ENCODE data around the gene NLRP4. TPM values are rescaled to one million over a fixed set of nuclear protein-coding genes. Genes with fewer than 3 reads are reported as not detected.
"Not testable (repeated sequence)": the region's sequence is repeated elsewhere in the genome, so short reads cannot be mapped to it uniquely, and the experiment has no call there.

NLRP4 gene
- total RNA-seq, 1 experiment from 2014 or later, result 30.2 TPM

DNA sequence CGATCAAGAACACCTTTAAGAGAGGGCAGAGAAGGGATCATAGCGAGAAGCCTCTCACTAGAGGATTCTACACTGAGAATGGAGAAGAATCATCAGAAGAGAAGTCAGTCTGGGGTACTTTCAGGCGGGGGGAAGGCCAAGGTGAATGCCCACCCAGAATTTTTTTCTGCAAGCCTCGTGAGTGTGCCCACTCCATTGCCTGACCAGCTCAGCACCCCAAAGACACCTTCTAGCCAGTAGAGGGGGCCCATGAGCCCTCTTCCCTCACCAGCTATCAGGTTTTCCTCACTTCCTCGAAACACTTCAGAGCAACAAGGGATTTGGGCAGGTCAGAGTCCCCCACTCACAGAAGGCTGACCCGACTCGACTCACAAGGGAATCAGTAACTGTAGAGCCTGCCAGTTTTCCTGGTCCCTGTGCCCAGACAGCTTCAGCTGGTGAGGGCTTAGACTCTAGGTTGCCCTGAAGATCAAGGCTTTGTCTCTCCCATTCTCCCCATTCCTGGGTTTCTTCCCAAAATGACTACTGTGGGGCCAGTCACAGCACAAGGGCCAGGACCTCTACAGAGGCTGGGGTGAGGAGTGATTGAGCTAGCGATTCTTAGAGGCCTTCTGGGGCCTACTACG is 77.4 kb downstream of the NLRP4 start:
- Histone ChIP-seq H3K79me2 (ENCODE audit: low read length) (no peaks in the 10 kb centered on the region), H3K9ac (ENCODE audit: low read length) (no peak overlapping the region), H3K4me3 (ENCODE audit: low read length) (no peak overlapping the region), H3K9me3 (ENCODE audit: low read length) (peaks cover 8% of the 10 kb centered on the region), H4K20me1 (ENCODE audit: insufficient read depth, low read depth, low read length) (no peaks in the 10 kb centered on the region), H3K27me3 (ENCODE audit: low read length) (peaks cover 2% of the 10 kb centered on the region; the same call in 1 of the 2 replicates), H3K36me3 (ENCODE audit: insufficient read depth, low read length) (no peaks in the 10 kb centered on the region), H3K4me2 (ENCODE audit: low read depth, low read length, poor library complexity, severe bottlenecking) (no peak overlapping the region), H3K9me2 (replicated peaks; ENCODE audit: insufficient read depth, low read length) (no peaks in the 10 kb centered on the region), H3K4me1 (ENCODE audit: low read length) (peaks cover 5% of the 10 kb centered on the region), H2AFZ (ENCODE audit: low read length) (no peak overlapping the region), H3K27ac (ENCODE audit: low read length) (no peak overlapping the region)
- peak; percentile 77 for DNase-seq

DNA sequence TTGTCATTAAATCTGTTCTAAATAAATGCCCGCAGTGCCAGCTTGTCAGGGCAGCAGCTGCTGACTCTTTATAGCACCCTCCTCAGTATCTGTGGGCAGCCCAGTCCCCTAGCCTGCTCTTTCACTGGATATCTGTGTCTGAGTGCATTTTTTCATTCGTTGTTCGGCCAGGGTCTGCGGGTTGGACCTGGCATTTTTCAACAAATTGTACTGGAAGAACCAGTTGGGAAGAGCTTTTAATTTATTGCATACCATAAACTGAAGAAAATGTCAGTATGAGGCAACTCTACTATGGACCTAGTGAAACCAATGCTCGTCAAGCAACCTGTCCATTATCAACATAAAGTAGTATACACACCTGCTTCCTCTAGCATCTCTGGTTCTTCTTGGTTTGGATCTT is 87.2 kb downstream of the NLRP4 start:
- H3K4me2 ChIP-seq (ENCODE audit: low read depth, low read length, poor library complexity, severe bottlenecking), result no peak overlapping the region
- no peak for DNase-seq
- H4K20me1 ChIP-seq (ENCODE audit: insufficient read depth, low read depth, low read length), result no peaks in the 10 kb centered on the region
- no peaks in the 10 kb centered on the region for H3K79me2 ChIP-seq (ENCODE audit: low read length)
- no peak overlapping the region for H3K4me3 ChIP-seq (ENCODE audit: low read length)
- no peaks in the 10 kb centered on the region for H3K36me3 ChIP-seq (ENCODE audit: insufficient read depth, low read length)
- peaks cover 7% of the 10 kb centered on the region; the same call in 1 of the 2 replicates for H3K27me3 ChIP-seq (ENCODE audit: low read length)
- H3K9me2 ChIP-seq (replicated peaks; ENCODE audit: insufficient read depth, low read length), result no peaks in the 10 kb centered on the region
- peaks cover 17% of the 10 kb centered on the region for H3K9me3 ChIP-seq (ENCODE audit: low read length)
- H3K27ac ChIP-seq (ENCODE audit: low read length), result no peak overlapping the region
- H3K4me1 ChIP-seq (ENCODE audit: low read length), result no peaks in the 10 kb centered on the region
- H2AFZ ChIP-seq (ENCODE audit: low read length), result no peak overlapping the region
- H3K9ac ChIP-seq (ENCODE audit: low read length), result no peak overlapping the region

DNA sequence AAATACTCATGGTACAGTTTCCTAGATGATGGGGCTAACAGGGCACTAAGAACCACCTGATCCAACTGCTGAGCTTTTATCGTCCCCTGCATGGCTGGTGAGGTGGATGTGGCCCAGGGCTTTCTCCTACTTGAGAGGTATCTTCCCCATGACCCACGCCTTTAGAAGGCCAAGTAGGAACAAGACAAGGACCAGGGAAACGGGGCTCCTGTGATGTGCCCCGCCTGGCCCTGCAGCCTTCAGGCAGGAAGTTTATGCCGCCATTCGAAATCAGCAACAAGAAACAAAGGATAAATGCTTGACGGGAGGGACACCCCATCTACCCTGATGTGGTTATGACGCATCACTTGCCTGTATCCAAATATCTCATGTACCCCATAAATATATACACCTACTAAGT is 91.7 kb downstream of the NLRP4 start:
- Histone ChIP-seq H3K4me3 (ENCODE audit: low read length) (no peak overlapping the region), H3K4me1 (ENCODE audit: low read length) (no peaks in the 10 kb centered on the region), H3K27me3 (ENCODE audit: low read length) (peaks cover 2% of the 10 kb centered on the region; the same call in 1 of the 2 replicates), H3K79me2 (ENCODE audit: low read length) (no peaks in the 10 kb centered on the region), H3K36me3 (ENCODE audit: insufficient read depth, low read length) (no peaks in the 10 kb centered on the region), H3K9me3 (ENCODE audit: low read length) (peaks cover 8% of the 10 kb centered on the region), H2AFZ (ENCODE audit: low read length) (no peak overlapping the region), H4K20me1 (ENCODE audit: insufficient read depth, low read depth, low read length) (no peaks in the 10 kb centered on the region), H3K9me2 (replicated peaks; ENCODE audit: insufficient read depth, low read length) (no peaks in the 10 kb centered on the region), H3K9ac (ENCODE audit: low read length) (no peak overlapping the region), H3K27ac (ENCODE audit: low read length) (no peak overlapping the region), H3K4me2 (ENCODE audit: low read depth, low read length, poor library complexity, severe bottlenecking) (no peak overlapping the region)
- DNase-seq, result no peak

DNA sequence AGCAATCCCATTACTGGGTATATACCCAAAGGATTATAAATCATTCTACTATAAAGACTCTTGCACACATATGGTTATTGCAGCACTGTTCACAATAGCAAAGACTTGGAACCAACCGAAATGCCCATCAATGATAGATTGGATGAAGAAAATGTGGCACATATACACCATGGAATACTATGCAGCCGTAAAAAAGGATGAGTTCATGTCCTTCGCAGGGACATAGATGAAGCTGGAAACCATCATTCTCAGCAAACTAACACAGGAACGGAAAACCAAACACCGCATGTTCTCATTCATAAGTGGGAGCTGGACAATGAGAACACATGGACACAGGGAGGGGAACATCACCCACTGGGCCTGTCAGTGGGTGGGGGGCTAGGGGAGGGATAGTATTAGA is 92.9 kb downstream of the NLRP4 start:
- H3K4me3 ChIP-seq (ENCODE audit: low read length); DNase-seq; H3K9me2 ChIP-seq (replicated peaks; ENCODE audit: insufficient read depth, low read length); H3K9me3 ChIP-seq (ENCODE audit: low read length); H2AFZ ChIP-seq (ENCODE audit: low read length); H3K27ac ChIP-seq (ENCODE audit: low read length); H3K9ac ChIP-seq (ENCODE audit: low read length); H3K79me2 ChIP-seq (ENCODE audit: low read length); H3K4me1 ChIP-seq (ENCODE audit: low read length); H3K27me3 ChIP-seq (ENCODE audit: low read length); H3K36me3 ChIP-seq (ENCODE audit: insufficient read depth, low read length); H3K4me2 ChIP-seq (ENCODE audit: low read depth, low read length, poor library complexity, severe bottlenecking); H4K20me1 ChIP-seq (ENCODE audit: insufficient read depth, low read depth, low read length): not testable (repeated sequence)

DNA sequence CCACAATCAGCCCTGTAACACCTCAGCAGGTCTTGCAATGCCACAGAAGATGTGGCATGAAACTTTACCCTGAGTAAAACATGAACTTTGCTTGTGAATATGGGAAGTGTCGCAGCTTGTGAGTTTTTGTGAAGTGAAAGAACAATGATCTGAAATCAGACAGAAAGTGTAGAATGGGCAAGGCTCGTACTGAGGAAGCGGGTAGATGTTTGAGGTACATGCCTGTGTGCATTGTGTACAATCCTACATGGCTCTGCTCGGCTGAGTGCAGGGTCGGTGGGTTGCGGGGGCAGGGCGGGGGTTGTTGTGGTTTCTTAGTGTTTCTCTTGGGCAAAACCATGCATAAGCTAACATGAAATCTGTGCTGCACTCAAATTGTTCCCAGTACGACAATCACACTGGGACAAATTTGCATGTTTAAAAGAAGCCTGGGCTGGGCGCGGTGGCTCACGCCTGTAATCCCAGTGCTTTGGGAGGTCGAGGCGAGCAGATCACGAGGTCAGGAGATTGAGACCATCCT is 94.7 kb downstream of the NLRP4 start:
- Histone ChIP-seq H2AFZ (ENCODE audit: low read length) (no peak overlapping the region), H3K4me3 (ENCODE audit: low read length) (no peak overlapping the region), H4K20me1 (ENCODE audit: insufficient read depth, low read depth, low read length) (no peaks in the 10 kb centered on the region), H3K27me3 (ENCODE audit: low read length) (0 out of 2 replicates have a peak, but pooled peaks cover 2% of the 10 kb centered on the region), H3K9me2 (replicated peaks; ENCODE audit: insufficient read depth, low read length) (no peaks in the 10 kb centered on the region), H3K79me2 (ENCODE audit: low read length) (no peaks in the 10 kb centered on the region), H3K9ac (ENCODE audit: low read length) (no peak overlapping the region), H3K27ac (ENCODE audit: low read length) (no peak overlapping the region), H3K36me3 (ENCODE audit: insufficient read depth, low read length) (no peaks in the 10 kb centered on the region), H3K9me3 (ENCODE audit: low read length) (no peaks in the 10 kb centered on the region), H3K4me1 (ENCODE audit: low read length) (0 out of 2 replicates have a peak, but pooled peaks cover 2% of the 10 kb centered on the region), H3K4me2 (ENCODE audit: low read depth, low read length, poor library complexity, severe bottlenecking) (no peak overlapping the region)
- DNase-seq, result no peak

Other genes starting within 250 kb of the NLRP4 start
- 6.4 and 12.2 TPM in 2 replicates for gene FIZ1, start 237.0 kb upstream of the NLRP4 start, total RNA-seq (2014; rRNA removed; shearing (Covaris generic); ENCODE audit: low replicate concordance)
- 8.4 and 20.3 TPM in 2 replicates for gene ZNF524, start 236.3 kb upstream of the NLRP4 start, total RNA-seq (2014; rRNA removed; shearing (Covaris generic); ENCODE audit: low replicate concordance)
- gene ZNF865, start 230.9 kb upstream of the NLRP4 start, total RNA-seq (2014; rRNA removed; shearing (Covaris generic); ENCODE audit: low replicate concordance), result 3.6 and 8.6 TPM in 2 replicates
- 2.8 and 3.5 TPM in 2 replicates for gene ZNF784, start 212.0 kb upstream of the NLRP4 start, total RNA-seq (2014; rRNA removed; shearing (Covaris generic); ENCODE audit: low replicate concordance)
- gene ZNF580, start 195.5 kb upstream of the NLRP4 start, total RNA-seq (2014; rRNA removed; shearing (Covaris generic); ENCODE audit: low replicate concordance), result 44.3 and 47.5 TPM in 2 replicates
- gene ZNF581, start 192.9 kb upstream of the NLRP4 start, total RNA-seq (2014; rRNA removed; shearing (Covaris generic); ENCODE audit: low replicate concordance), result 119 and 128 TPM in 2 replicates
- 26.2 and 54.8 TPM in 2 replicates for gene CCDC106, start 188.3 kb upstream of the NLRP4 start, total RNA-seq (2014; rRNA removed; shearing (Covaris generic); ENCODE audit: low replicate concordance)
- gene U2AF2, start 181.5 kb upstream of the NLRP4 start, total RNA-seq (2014; rRNA removed; shearing (Covaris generic); ENCODE audit: low replicate concordance), result 107 and 272 TPM in 2 replicates
- gene EPN1, start 161.3 kb upstream of the NLRP4 start, total RNA-seq (2014; rRNA removed; shearing (Covaris generic); ENCODE audit: low replicate concordance), result 21.2 and 52.5 TPM in 2 replicates
- not detected in 2 replicates for gene NLRP9, start 98.1 kb upstream of the NLRP4 start, total RNA-seq (2014; rRNA removed; shearing (Covaris generic); ENCODE audit: low replicate concordance)
- 0.22 TPM in 1 of 2 replicates, not detected in the other for gene RFPL4A, start 77.4 kb upstream of the NLRP4 start, total RNA-seq (2014; rRNA removed; shearing (Covaris generic); ENCODE audit: low replicate concordance)
- not detected in 2 replicates for gene RFPL4AL1, start 67.4 kb upstream of the NLRP4 start, total RNA-seq (2014; rRNA removed; shearing (Covaris generic); ENCODE audit: low replicate concordance)
- 1.8 and 5.0 TPM in 2 replicates for gene NLRP11, start 4.5 kb upstream of the NLRP4 start, total RNA-seq (2014; rRNA removed; shearing (Covaris generic); ENCODE audit: low replicate concordance)
- gene NLRP13, start 95.8 kb downstream of the NLRP4 start, total RNA-seq (2014; rRNA removed; shearing (Covaris generic); ENCODE audit: low replicate concordance), result not detected in 2 replicates
- not detected in 2 replicates for gene NLRP8, start 111.3 kb downstream of the NLRP4 start, total RNA-seq (2014; rRNA removed; shearing (Covaris generic); ENCODE audit: low replicate concordance)
- not detected in 2 replicates for gene NLRP5, start 150.2 kb downstream of the NLRP4 start, total RNA-seq (2014; rRNA removed; shearing (Covaris generic); ENCODE audit: low replicate concordance)